ENCODE results near the gene DEF6.
A peak's percentile ranks its signal among the peaks of the same experiment; 100 is the strongest.
"Not testable (repeated sequence)": the region's sequence is repeated elsewhere in the genome, so short reads cannot be mapped to it uniquely, and the experiment has no call there.

Gene DEF6

GRCh38 chr6:35311390-35312075, 13.9 kb downstream of the DEF6 start:
- DNase-seq, result peak; percentile 39

- no peak for DNase-seq
Observed at GRCh38 chr6:35312076-35312800, 14.6 kb downstream of the DEF6 start.

GRCh38 chr6:35312807-35313206, 15.2 kb downstream of the DEF6 start:
- DNase-seq, result no peak

- DNase-seq, result no peak
Observed at GRCh38 chr6:35317483-35318195, 20.0 kb downstream of the DEF6 start.

- DNase-seq, result no peak
Observed at GRCh38 chr6:35318196-35319171, 20.9 kb downstream of the DEF6 start.

- no peak for DNase-seq
Observed at GRCh38 chr6:35319346-35320030, 21.9 kb downstream of the DEF6 start.

- no peak for DNase-seq
Observed at GRCh38 chr6:35320031-35320410, 22.4 kb downstream of the DEF6 start.

GRCh38 chr6:35321091-35321490, 23.5 kb downstream of the DEF6 start:
- DNase-seq, result no peak

- peak; percentile 75 for DNase-seq
Observed at GRCh38 chr6:35327349-35328027, 29.9 kb downstream of the DEF6 start.

GRCh38 chr6:35328108-35328723, 30.6 kb downstream of the DEF6 start:
- no peak for DNase-seq

- DNase-seq, result not testable (repeated sequence)
Observed at GRCh38 chr6:35328965-35329364, 31.3 kb downstream of the DEF6 start.

GRCh38 chr6:35330541-35331119, 33.0 kb downstream of the DEF6 start:
- DNase-seq, result no peak

- peak; percentile 49 for DNase-seq
Observed at GRCh38 chr6:35332074-35332887, 34.7 kb downstream of the DEF6 start.

- DNase-seq, result no peak
Observed at GRCh38 chr6:35341557-35341956, 43.9 kb downstream of the DEF6 start.

GRCh38 chr6:35342258-35343091, 44.9 kb downstream of the DEF6 start, which contains the start of gene PPARD:
TSS of gene PPARD (plus strand) at chr6:35342558. CDS start at chr6:35411088, 68,530 bp downstream.
- DNase-seq, result peak; percentile 98

- no peak for DNase-seq
Observed at GRCh38 chr6:35343092-35343834, 45.6 kb downstream of the DEF6 start.

GRCh38 chr6:35343835-35344550, 46.4 kb downstream of the DEF6 start:
- DNase-seq, result no peak

Data from stimulated activated CD4-positive, alpha-beta T cell treated with anti-CD3 and anti-CD28 coated beads, Interleukin-4, amount 100 ng/mL, for 1 hour (primary cell).